ENCODE data around the gene OGDH. TPM values are rescaled to one million over a fixed set of nuclear protein-coding genes. Genes with fewer than 3 reads are reported as not detected.

OGDH gene
- total and polyA plus RNA-seq, 2 of the 13 experiments (the other 11 are each of a cell fraction or from before 2014, with no cell fraction given) = 17.4 to 25.4 TPM

- BruUV-seq (replicated peaks) = no TSS peak
- CTCF ChIA-PET (ENCODE audit: low intra/inter-chr PET ratio, low total read pairs) = no interaction called here
These were observed 89.3 kb downstream of the OGDH start for GRCh38 chr7:44695756-44696155.

More at GRCh38 chr7:44695756-44696155, 89.3 kb downstream of the OGDH start:
- Histone ChIP-seq H3K79me2 (ENCODE audit: insufficient read depth, low read length) (no peaks in the 10 kb centered on the region), H3K9ac (ENCODE audit: insufficient read depth, low read depth, low read length) (no peak overlapping the region), H3K27ac (ENCODE audit: extremely low read length, insufficient read depth, low read length) (no peak overlapping the region), H2AFZ (ENCODE audit: low read length) (no peak overlapping the region), H3K36me3 (replicated peaks in 1 of 2; ENCODE audit: control insufficient read depth in 1 of 2, insufficient read depth in 2 of 2, low read length in 2 of 2) (peaks cover 20 to 38% of the 10 kb centered on the region in 2 experiments; a peak in 4 of 5 replicates), H3K4me1 (ENCODE audit: insufficient read depth, low read length) (no peaks in the 10 kb centered on the region), H3K9me3 (ENCODE audit: low read length) (no peaks in the 10 kb centered on the region), H3K27me3 (ENCODE audit: control insufficient read depth in 1 of 2, insufficient read depth in 2 of 2, low read length in 2 of 2) (no peaks in the 10 kb centered on the region), H3K4me2 (ENCODE audit: low read depth, low read length) (no peak overlapping the region), H3K4me3 (replicated peaks in 1 of 3; ENCODE audit: insufficient read depth in 1 of 3, low read depth in 2 of 3, low read length in 3 of 3) (no peak overlapping the region), H4K20me1 (ENCODE audit: insufficient read depth, low read length) (no peaks in the 10 kb centered on the region)
- no peak for TF ChIP-seq ZNF274 (CRISPR knock-in tag; IDR thresholded peaks at IDR 0.05)
- TF ChIP-seq ZNF574 (CRISPR knock-in tag; IDR thresholded peaks at IDR 0.05) = no peak
- no peak for TF ChIP-seq ZNF770 (CRISPR knock-in tag; IDR thresholded peaks at IDR 0.05)
- no peak for TF ChIP-seq ZNF354B (CRISPR knock-in tag; IDR thresholded peaks at IDR 0.05)
- no peak for TF ChIP-seq ZNF737 (CRISPR knock-in tag; IDR thresholded peaks at IDR 0.05; ENCODE audit: borderline replicate concordance)
- no peak for TF ChIP-seq JUN (CRISPR knock-in tag; IDR thresholded peaks at IDR 0.05)
- TF ChIP-seq NCOA5 (CRISPR knock-in tag; IDR thresholded peaks at IDR 0.05) = no peak
- no peak for TF ChIP-seq SALL1 (CRISPR knock-in tag; IDR thresholded peaks at IDR 0.05)
- TF ChIP-seq HOXD1 (CRISPR knock-in tag; IDR thresholded peaks at IDR 0.05) = no peak
- no peak for TF ChIP-seq ZNF484 (CRISPR knock-in tag; IDR thresholded peaks at IDR 0.05; ENCODE audit: borderline replicate concordance, low read depth)
- TF ChIP-seq ZNF570 (CRISPR knock-in tag; IDR thresholded peaks at IDR 0.05; ENCODE audit: borderline replicate concordance) = no peak
- TF ChIP-seq TRIM24 (CRISPR knock-in tag; IDR thresholded peaks at IDR 0.05) = no peak
- DNase-seq (ENCODE audit: low spot score) = no peak
- in situ Hi-C loops (cut with HindIII; ENCODE audit: extremely low pct_ligation_motif_present, low pct_unique_long_range_greater_than_20kb) = no loop called here
- POLR2A ChIA-PET = no interaction called here
- 93% methylated on average over 5 of the region's 5 CpGs for WGBS (ENCODE audit: low lambda C conversion rate)
- no peak for ATAC-seq
- intact Hi-C loops (cut with micrococcal nuclease; ENCODE audit: unreplicated experiment) = no loop called here
- FAIRE-seq = no peak
